Loucy (cell line): ENCODE data around the gene SOX30.

ENCODE experiments used
- H2AFZ ChIP-seq: fragments of 200-600 bp; sonication (generic); 2 replicates; pipeline ENCODE4 v1.6.0; 2016; ENCODE audit warnings: antibody characterized with exemption, mild to moderate bottlenecking, low read length, moderate library complexity
- H3F3A ChIP-seq: fragments of 200-600 bp; 2 replicates; pipeline ENCODE4 v1.6.0; 2016; ENCODE audit warnings: antibody characterized with exemption, low read depth, mild to moderate bottlenecking
- H3K27me3 ChIP-seq: fragments of 200-600 bp; sonication (generic); 2 replicates; pipeline ENCODE4 v1.6.1; 2014; ENCODE audit warnings: low read length, mild to moderate bottlenecking; ENCODE audit not compliant: insufficient read depth, poor library complexity, severe bottlenecking
- H3K36me3 ChIP-seq: fragments of 200-600 bp; sonication (generic); 2 replicates; pipeline ENCODE4 v1.6.1; 2016; ENCODE audit warnings: low read length; ENCODE audit not compliant: insufficient read depth
- H3K4me1 ChIP-seq: fragments of 200-600 bp; sonication (generic); 2 replicates; pipeline ENCODE4 v1.5.1; 2014; ENCODE audit warnings: low read length, mild to moderate bottlenecking; ENCODE audit not compliant: insufficient read depth, poor library complexity, severe bottlenecking
- H3K4me2 ChIP-seq: fragments of 200-600 bp; sonication (generic); 2 replicates; pipeline ENCODE4 v1.6.0; 2014; ENCODE audit warnings: antibody characterized with exemption, low read length, low read depth, mild to moderate bottlenecking; ENCODE audit not compliant: poor library complexity, severe bottlenecking
- H3K4me3 ChIP-seq: fragments of 200-600 bp; sonication (generic); 2 replicates; pipeline ENCODE4 v1.5.1; 2014; ENCODE audit warnings: low read length, mild to moderate bottlenecking, mixed read lengths; ENCODE audit not compliant: poor library complexity, severe bottlenecking
- H3K79me2 ChIP-seq: fragments of 200-600 bp; sonication (generic); 2 replicates; pipeline ENCODE4 v1.6.1; 2014; ENCODE audit warnings: low read length; ENCODE audit not compliant: insufficient read depth
- H3K9ac ChIP-seq: fragments of 200-600 bp; sonication (generic); 2 replicates; pipeline ENCODE4 v1.6.0; 2014; ENCODE audit warnings: mild to moderate bottlenecking, low read depth, low read length, moderate library complexity; ENCODE audit not compliant: poor library complexity, severe bottlenecking
- H3K9me2 ChIP-seq: fragments of 200-600 bp; sonication (generic); replicated peaks from 2 replicates; pipeline ENCODE4 v1.6.1; 2016; ENCODE audit warnings: low read depth, low read length, mixed read lengths
- H3K9me3 ChIP-seq: fragments of 200-600 bp; sonication (generic); 2 replicates; pipeline ENCODE4 v1.6.1; 2014; ENCODE audit warnings: mild to moderate bottlenecking, antibody characterized with exemption, low read length, low read depth; ENCODE audit not compliant: insufficient read depth
- H4K20me1 ChIP-seq: fragments of 200-600 bp; sonication (generic); 2 replicates; pipeline ENCODE4 v1.6.0; 2014; ENCODE audit warnings: antibody characterized with exemption, low read length, mild to moderate bottlenecking; ENCODE audit not compliant: insufficient read depth, poor library complexity, severe bottlenecking
- EZH2phosphoT487 ChIP-seq: fragments of 200-600 bp; IDR thresholded peaks from 2 replicates; pipeline ENCODE4 v1.6.1; 2018; ENCODE audit warnings: antibody characterized with exemption, mild to moderate bottlenecking, moderate library complexity, borderline replicate concordance
- TF ChIP-seq, protein P1 (sequence below): fragments of 200-600 bp; sonication (generic); conservative IDR thresholded peaks from 2 replicates; pipeline ENCODE4 v1.5.1; 2014; ENCODE audit warnings: mild to moderate bottlenecking, antibody characterized with exemption, low read length

SOX30 gene

DNA sequence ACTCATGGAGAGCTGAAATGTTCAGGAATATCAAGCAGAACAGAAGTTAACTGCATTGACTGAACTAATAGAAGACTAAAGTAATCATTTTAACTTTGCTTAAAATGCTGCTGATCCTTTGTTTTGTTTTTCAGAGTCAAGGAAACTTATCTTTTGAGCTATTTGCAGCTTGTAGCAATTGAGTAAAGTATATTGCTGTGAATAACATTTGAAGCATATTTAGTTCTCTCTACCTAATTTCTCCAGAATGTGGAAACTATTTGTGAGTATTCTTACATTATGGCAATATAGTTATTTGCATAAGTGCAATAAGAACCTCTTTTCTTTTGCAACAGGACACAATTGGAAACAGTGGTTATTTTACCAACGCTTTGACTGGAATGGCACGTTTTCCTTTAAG, 5.3 kb upstream of the SOX30 start:
- no peaks in the 10 kb centered on the region for H4K20me1 ChIP-seq
- H3K79me2 ChIP-seq: no peaks in the 10 kb centered on the region
- no peak for TF ChIP-seq EZH2phosphoT487
- TF ChIP-seq, protein P1, sequence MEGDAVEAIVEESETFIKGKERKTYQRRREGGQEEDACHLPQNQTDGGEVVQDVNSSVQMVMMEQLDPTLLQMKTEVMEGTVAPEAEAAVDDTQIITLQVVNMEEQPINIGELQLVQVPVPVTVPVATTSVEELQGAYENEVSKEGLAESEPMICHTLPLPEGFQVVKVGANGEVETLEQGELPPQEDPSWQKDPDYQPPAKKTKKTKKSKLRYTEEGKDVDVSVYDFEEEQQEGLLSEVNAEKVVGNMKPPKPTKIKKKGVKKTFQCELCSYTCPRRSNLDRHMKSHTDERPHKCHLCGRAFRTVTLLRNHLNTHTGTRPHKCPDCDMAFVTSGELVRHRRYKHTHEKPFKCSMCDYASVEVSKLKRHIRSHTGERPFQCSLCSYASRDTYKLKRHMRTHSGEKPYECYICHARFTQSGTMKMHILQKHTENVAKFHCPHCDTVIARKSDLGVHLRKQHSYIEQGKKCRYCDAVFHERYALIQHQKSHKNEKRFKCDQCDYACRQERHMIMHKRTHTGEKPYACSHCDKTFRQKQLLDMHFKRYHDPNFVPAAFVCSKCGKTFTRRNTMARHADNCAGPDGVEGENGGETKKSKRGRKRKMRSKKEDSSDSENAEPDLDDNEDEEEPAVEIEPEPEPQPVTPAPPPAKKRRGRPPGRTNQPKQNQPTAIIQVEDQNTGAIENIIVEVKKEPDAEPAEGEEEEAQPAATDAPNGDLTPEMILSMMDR: no peak
- H3K4me3 ChIP-seq: no peak overlapping the region
- H3K36me3 ChIP-seq: no peaks in the 10 kb centered on the region
- no peaks in the 10 kb centered on the region for H3K4me1 ChIP-seq
- no peaks in the 10 kb centered on the region for H3K27me3 ChIP-seq
- H3K9me2 ChIP-seq: no peaks in the 10 kb centered on the region
- H3F3A ChIP-seq: no peaks in the 10 kb centered on the region
- no peak overlapping the region for H2AFZ ChIP-seq
- peaks cover 2% of the 10 kb centered on the region; the same call in 1 of the 2 replicates for H3K9me3 ChIP-seq
- no peak overlapping the region for H3K4me2 ChIP-seq
- H3K9ac ChIP-seq: no peak overlapping the region

DNA sequence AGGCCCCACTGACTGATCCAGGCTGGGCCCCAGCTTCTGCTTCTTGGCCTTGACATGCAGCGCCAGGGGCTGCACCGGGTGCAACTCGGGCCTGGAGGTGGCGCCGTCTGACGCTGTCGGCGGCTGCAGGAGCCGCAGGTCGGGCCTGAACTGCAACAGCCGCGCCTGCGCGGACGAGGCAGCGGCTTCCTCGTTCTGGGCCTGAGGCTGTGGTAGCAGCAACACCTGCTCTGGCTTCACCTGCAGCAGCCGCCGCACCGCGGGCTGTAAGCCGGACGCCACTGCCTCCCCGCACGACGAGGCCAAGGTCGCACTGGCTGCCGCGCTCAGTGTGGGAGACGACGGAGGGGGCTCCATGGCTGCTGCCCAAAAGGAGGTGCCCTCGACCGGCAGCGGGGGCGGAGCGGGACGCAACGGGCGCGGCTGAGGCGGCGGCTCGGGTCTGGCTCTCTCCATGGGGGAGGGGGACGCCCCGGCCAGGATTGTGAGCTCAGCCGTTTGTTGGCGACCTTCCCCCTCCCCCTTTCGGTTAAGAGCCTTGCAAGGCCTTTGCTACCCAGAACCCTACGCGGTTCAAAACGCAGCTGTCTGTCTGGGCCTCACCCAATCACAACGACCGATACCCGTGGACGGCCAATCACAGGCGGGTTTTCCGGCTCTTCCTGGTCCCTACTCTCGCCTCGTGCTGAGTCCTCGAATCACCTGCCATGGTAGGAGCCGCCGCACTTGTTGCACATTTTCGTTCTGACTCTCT, 438 bp downstream of the SOX30 start:
- H2AFZ ChIP-seq: no peak overlapping the region
- H3K9ac ChIP-seq: no peak overlapping the region
- H4K20me1 ChIP-seq: no peaks in the 10 kb centered on the region
- no peak overlapping the region for H3K4me2 ChIP-seq
- H3K36me3 ChIP-seq: no peaks in the 10 kb centered on the region
- H3K9me2 ChIP-seq: no peaks in the 10 kb centered on the region
- no peak for TF ChIP-seq EZH2phosphoT487
- TF ChIP-seq, protein P1: no peak
- no peaks in the 10 kb centered on the region for H3K27me3 ChIP-seq
- H3K9me3 ChIP-seq: no peaks in the 10 kb centered on the region
- no peaks in the 10 kb centered on the region for H3K4me1 ChIP-seq
- H3F3A ChIP-seq: no peaks in the 10 kb centered on the region
- no peak overlapping the region for H3K4me3 ChIP-seq
- no peaks in the 10 kb centered on the region for H3K79me2 ChIP-seq

DNA sequence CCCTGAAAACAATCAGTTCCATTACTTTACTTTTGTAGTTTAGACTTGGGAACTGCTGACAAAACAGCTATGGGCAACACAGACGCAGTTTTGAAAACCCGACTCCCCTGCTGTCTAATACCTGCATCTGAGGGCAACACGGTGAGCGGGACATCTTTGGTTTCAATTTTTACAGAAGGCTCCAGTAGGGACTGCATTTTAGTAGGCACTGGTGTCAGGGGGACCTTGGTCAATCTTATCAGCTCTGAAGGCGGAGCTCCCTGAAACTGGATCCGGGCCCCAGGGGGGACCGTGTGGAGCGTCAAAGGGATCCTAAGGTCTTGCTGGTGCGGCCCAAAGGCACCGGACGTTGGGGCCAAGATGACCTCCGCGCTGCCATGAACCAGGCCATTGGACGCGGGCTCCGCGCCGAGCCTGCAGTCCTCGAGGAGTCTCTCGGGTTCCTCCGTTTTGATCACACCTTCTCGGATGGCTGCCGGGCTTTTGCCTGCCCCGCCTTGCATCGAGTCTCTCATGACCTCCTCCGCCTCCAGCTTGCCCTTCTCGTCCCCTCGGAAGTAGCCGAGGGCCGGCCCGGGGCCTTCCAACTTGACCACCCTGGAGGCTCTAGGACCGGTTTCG, 1.1 kb downstream of the SOX30 start:
- H3K4me1 ChIP-seq: no peaks in the 10 kb centered on the region
- H3K4me2 ChIP-seq: no peak overlapping the region
- H3F3A ChIP-seq: no peaks in the 10 kb centered on the region
- H2AFZ ChIP-seq: no peak overlapping the region
- no peaks in the 10 kb centered on the region for H3K36me3 ChIP-seq
- no peaks in the 10 kb centered on the region for H3K79me2 ChIP-seq
- H3K27me3 ChIP-seq: no peaks in the 10 kb centered on the region
- H3K9ac ChIP-seq: no peak overlapping the region
- H3K9me3 ChIP-seq: no peaks in the 10 kb centered on the region
- H3K9me2 ChIP-seq: no peaks in the 10 kb centered on the region
- H4K20me1 ChIP-seq: no peaks in the 10 kb centered on the region
- TF ChIP-seq, protein P1: no peak
- no peak overlapping the region for H3K4me3 ChIP-seq
